NB4 (cell line): ENCODE results near the gene STARD3.
A peak's percentile ranks its signal among the peaks of the same experiment; 100 is the strongest.

Experiments used
- POLR2A ChIP-seq: IDR thresholded peaks from 2 replicates; pipeline ENCODE4 v1.6.1; 2011; ENCODE audit warnings: mild to moderate bottlenecking; ENCODE audit not compliant: insufficient read length; ENCODE audit errors: extremely low read depth
- TF ChIP-seq, protein P1 (sequence below): IDR thresholded peaks from 2 replicates; pipeline ENCODE4 v1.6.1; 2011; ENCODE audit warnings: low read depth, low read length

DNA sequence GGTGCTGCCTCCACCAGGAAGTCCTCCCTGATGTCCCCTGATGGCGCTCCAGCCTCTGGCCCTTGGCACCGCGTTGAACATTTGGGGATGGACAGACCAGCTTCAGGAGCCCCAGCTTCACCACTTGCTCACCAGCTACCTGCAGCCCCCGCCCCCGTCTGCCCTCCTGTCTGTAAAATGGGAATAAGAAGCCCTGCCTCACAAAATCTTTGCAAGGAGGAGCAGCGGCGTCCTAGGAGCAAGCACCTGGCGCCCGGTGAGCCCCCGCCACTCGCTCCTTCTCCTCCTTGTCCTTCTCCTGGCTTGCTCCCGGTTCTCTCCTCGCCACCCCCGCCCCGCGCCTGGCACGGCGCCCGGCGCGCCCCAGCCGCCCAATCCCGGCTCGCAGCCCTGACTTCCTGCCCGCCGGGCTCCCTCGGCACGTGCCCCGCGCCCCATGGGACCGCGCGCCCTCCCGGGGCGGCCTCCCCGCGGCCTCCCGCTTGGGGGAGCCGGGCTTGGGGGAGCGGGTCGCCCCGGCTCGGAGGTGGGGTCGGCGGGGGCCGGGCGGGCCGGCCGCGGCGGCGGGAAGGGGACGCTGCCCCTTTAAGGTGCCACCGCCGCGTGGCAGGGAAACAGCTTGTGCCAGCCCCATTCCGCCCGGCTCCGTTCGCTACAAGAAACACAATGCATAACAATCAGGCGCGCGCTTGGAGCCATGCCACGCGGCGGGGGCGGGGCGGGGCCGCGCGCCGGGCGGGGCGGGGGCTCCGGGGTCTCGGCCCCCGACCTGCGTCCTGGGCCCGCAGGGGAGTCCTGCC is 19.3 kb upstream of the STARD3 start:
- TF ChIP-seq POLR2A: peak; percentile 32
- TF ChIP-seq, protein P1, sequence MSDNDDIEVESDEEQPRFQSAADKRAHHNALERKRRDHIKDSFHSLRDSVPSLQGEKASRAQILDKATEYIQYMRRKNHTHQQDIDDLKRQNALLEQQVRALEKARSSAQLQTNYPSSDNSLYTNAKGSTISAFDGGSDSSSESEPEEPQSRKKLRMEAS: peak; percentile 84
